Natural killer cell (primary cell): ENCODE measurements around the gene CNOT10. TPM values are rescaled to one million over a fixed set of nuclear protein-coding genes. Genes with fewer than 3 reads are reported as not detected.
"Not testable (repeated sequence)": the region's sequence is repeated elsewhere in the genome, so short reads cannot be mapped to it uniquely, and the experiment has no call there.

Experiments
- ATAC-seq, 3 donors: fragments of 150-1000 bp in 2 of 3; fragments of 200-7000 bp in 1 of 3; cut with Tn5 transposase; 1 replicate in 1 of 3; 2 replicates in 2 of 3; pipeline ENCODE4 v1.10.0; 2021; ENCODE audit warnings: mild to moderate bottlenecking in 2 of 3, moderate library complexity in 2 of 3
- DNase-seq, 2 donors: peaks; one replicate each; pipeline versions ENCODE4 v3.0.0 to v3.0.0-alpha.2; 2013 to 2021; ENCODE audit warnings: mixed read lengths in 1 of 2
- H3K27ac ChIP-seq: one replicate; pipeline ENCODE4 v1.5.1; 2013; ENCODE audit warnings: mild to moderate bottlenecking, low read length
- H3K27me3 ChIP-seq: one replicate; pipeline ENCODE4 v1.6.1; 2013; ENCODE audit warnings: low read length; ENCODE audit not compliant: control insufficient read depth, insufficient read depth
- H3K36me3 ChIP-seq: one replicate; pipeline ENCODE4 v1.6.1; 2013; ENCODE audit warnings: low read length; ENCODE audit not compliant: control insufficient read depth, insufficient read depth
- H3K4me1 ChIP-seq: one replicate; pipeline ENCODE4 v1.6.1; 2013; ENCODE audit warnings: low read length; ENCODE audit not compliant: control insufficient read depth, insufficient read depth
- H3K4me3 ChIP-seq: one replicate; pipeline ENCODE4 v1.5.1; 2013; ENCODE audit warnings: low read length
- H3K9me3 ChIP-seq: one replicate; pipeline ENCODE4 v1.6.1; 2013; ENCODE audit warnings: low read length; ENCODE audit not compliant: control insufficient read depth, insufficient read depth
- H3K27ac Mint-ChIP-seq, 2 donors: one replicate each; pipeline ENCODE4 v1.8.0; 2022; ENCODE audit warnings: mild to moderate bottlenecking in 2 of 2, mixed read lengths in 2 of 2, moderate library complexity in 1 of 2
- H3K27me3 Mint-ChIP-seq, 2 donors: one replicate each; pipeline ENCODE4 v1.8.0; 2022; ENCODE audit warnings: low read depth in 2 of 2, mixed read lengths in 2 of 2
- H3K36me3 Mint-ChIP-seq: one replicate; pipeline ENCODE4 v1.8.0; 2022; ENCODE audit warnings: mixed read lengths
- H3K4me1 Mint-ChIP-seq, 2 donors: one replicate each; pipeline ENCODE4 v1.8.0; 2022; ENCODE audit warnings: mixed read lengths in 2 of 2
- H3K4me3 Mint-ChIP-seq: one replicate; pipeline ENCODE4 v1.8.0; 2022; ENCODE audit warnings: mild to moderate bottlenecking, moderate library complexity, mixed read lengths
- H3K9me3 Mint-ChIP-seq, 2 donors: one replicate each; pipeline ENCODE4 v1.8.0; 2022; ENCODE audit warnings: mixed read lengths in 2 of 2
- CTCF ChIP-seq: fragments of 200-600 bp; IDR thresholded peaks from one replicate; pipeline ENCODE4 v1.8.0; 2022; ENCODE audit warnings: antibody characterized with exemption
- WGBS: methylation state at CpG from one replicate; pipeline ENCODE4 v1.1.7; 2013; ENCODE audit warnings: missing lambda C conversion rate; ENCODE audit not compliant: insufficient coverage; 5-methylcytosine and 5-hydroxymethylcytosine counted together
- intact Hi-C: fragments of 100-400 bp; cut with micrococcal nuclease; formaldehyde crosslinking; loops from one replicate; pipeline ENCODE4 v1.14.2; 2022
- total RNA-seq, 4 donors: library from RNA; stranded (reverse); fragments of 120-200 nt in 1 of 4; gene quantifications; one replicate each; pipeline versions ENCODE4 v1.2.3 to v1.2.4, GENCODE V29; 2013 to 2022

The CNOT10 gene
- total RNA-seq, 3 donors from 2014 or later (not counting 1 experiment from before 2014, with no cell fraction given) = 47.1 to 54.3 (median 53.8) TPM

- peaks cover 0 to 8% of the 10 kb centered on the region in 2 donors for H3K27me3 Mint-ChIP-seq
- H3K36me3 ChIP-seq = no peaks in the 10 kb centered on the region
- intact Hi-C loops = loop anchor here (5.0 kb wide), 1 partner anchor 268 kb away; no protein-coding TSS in a partner anchor
- H3K27me3 ChIP-seq = no peaks in the 10 kb centered on the region
- H3K4me3 ChIP-seq = peak overlapping the region; percentile 53
- peaks cover 5 to 18% of the 10 kb centered on the region in 2 donors for H3K4me1 Mint-ChIP-seq
- DNase-seq (no peak), ATAC-seq (peak in 2 of 3 donors; percentile 8 to 11)
- WGBS = 9% methylated on average over 36 of the region's 36 CpGs
- H3K9me3 Mint-ChIP-seq = no peaks in the 10 kb centered on the region
- peaks cover 6% of the 10 kb centered on the region for H3K36me3 Mint-ChIP-seq
- peaks cover 10% of the 10 kb centered on the region for H3K4me1 ChIP-seq
- no peaks in the 10 kb centered on the region for H3K9me3 ChIP-seq
- no peak for TF ChIP-seq CTCF
- H3K27ac ChIP-seq = no peak overlapping the region
- peak overlapping the region; percentile 91 for H3K4me3 Mint-ChIP-seq
- peak overlapping the region; percentile 60 to 86 for H3K27ac Mint-ChIP-seq
Measured at GRCh38 chr3:32780735-32781210, 95.8 kb downstream of the CNOT10 start.

- H3K4me3 ChIP-seq = peak overlapping the region; percentile 53
- H3K36me3 Mint-ChIP-seq = no peaks in the 10 kb centered on the region
- DNase-seq (peak; percentile 57 to 73), ATAC-seq (peak; percentile 92 to 95 (median 92))
- H3K4me1 ChIP-seq = peaks cover 10% of the 10 kb centered on the region
- TF ChIP-seq CTCF = peak; percentile 83
- no peaks in the 10 kb centered on the region for H3K9me3 ChIP-seq
- H3K27ac ChIP-seq = no peak overlapping the region
- peak overlapping the region; percentile 91 for H3K4me3 Mint-ChIP-seq
- peaks cover 5 to 18% of the 10 kb centered on the region in 2 donors for H3K4me1 Mint-ChIP-seq
- H3K27me3 ChIP-seq = no peaks in the 10 kb centered on the region
- H3K27me3 Mint-ChIP-seq = peaks cover 0 to 8% of the 10 kb centered on the region in 2 donors
- no peaks in the 10 kb centered on the region for H3K9me3 Mint-ChIP-seq
- H3K36me3 ChIP-seq = no peaks in the 10 kb centered on the region
- intact Hi-C loops = loop anchor here (5.0 kb wide), 1 partner anchor 269 kb away; no protein-coding TSS in a partner anchor
- WGBS = under 1% methylated on average over 56 of the region's 59 CpGs
- H3K27ac Mint-ChIP-seq = peak overlapping the region; percentile 60 to 86
Measured at GRCh38 chr3:32781211-32781968, 96.4 kb downstream of the CNOT10 start.

- H3K27ac ChIP-seq, ATAC-seq, H3K4me3 ChIP-seq, H3K9me3 ChIP-seq, H3K27me3 ChIP-seq, H3K9me3 Mint-ChIP-seq, DNase-seq, H3K36me3 ChIP-seq, H3K36me3 Mint-ChIP-seq, H3K27me3 Mint-ChIP-seq, H3K4me1 ChIP-seq: not testable (repeated sequence)
- 97% methylated on average over 9 of the region's 9 CpGs for WGBS
- H3K4me3 Mint-ChIP-seq = peak overlapping the region; percentile 91
- H3K4me1 Mint-ChIP-seq = peaks cover 5 to 18% of the 10 kb centered on the region in 2 donors
- intact Hi-C loops = loop anchor here (5.0 kb wide), 1 partner anchor 270 kb away; no protein-coding TSS in a partner anchor
- peak overlapping the region in 1 of 2 donors; percentile 29 for H3K27ac Mint-ChIP-seq
Measured at GRCh38 chr3:32781969-32782270, 96.9 kb downstream of the CNOT10 start.

DNA sequence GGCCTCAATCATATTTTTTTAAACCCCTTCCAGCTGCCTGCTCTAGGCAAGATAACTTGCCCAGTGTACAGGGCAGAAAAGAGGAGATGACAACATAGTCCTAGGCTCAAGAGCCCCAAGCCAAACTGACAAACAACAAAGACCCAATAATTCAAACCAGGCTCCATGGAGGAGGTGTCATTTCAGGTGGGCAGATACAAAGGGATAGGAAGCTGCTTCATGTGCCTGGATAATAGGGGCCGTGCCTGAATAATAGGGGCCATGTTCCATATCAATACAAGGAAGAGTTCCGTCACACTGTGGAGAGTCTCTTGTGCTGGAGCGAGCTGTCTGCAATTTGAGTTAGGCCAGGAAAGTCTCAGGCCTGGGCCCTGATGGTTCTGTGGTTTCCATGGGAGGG lies 97.4 kb downstream of the CNOT10 start:
- H3K27me3 Mint-ChIP-seq = peaks cover 0 to 8% of the 10 kb centered on the region in 2 donors
- H3K9me3 Mint-ChIP-seq = no peaks in the 10 kb centered on the region
- peak overlapping the region; percentile 91 for H3K4me3 Mint-ChIP-seq
- ATAC-seq (no peak), DNase-seq (no peak)
- peak overlapping the region in 1 of 2 donors; percentile 29 for H3K27ac Mint-ChIP-seq
- H3K4me1 ChIP-seq = peaks cover 10% of the 10 kb centered on the region
- no peak overlapping the region for H3K4me3 ChIP-seq
- WGBS = 97% methylated on average over 3 of the region's 3 CpGs
- H3K27ac ChIP-seq = no peak overlapping the region
- H3K36me3 ChIP-seq = no peaks in the 10 kb centered on the region
- intact Hi-C loops = loop anchor here (5.0 kb wide), 1 partner anchor 270 kb away; no protein-coding TSS in a partner anchor
- no peaks in the 10 kb centered on the region for H3K27me3 ChIP-seq
- H3K9me3 ChIP-seq = no peaks in the 10 kb centered on the region
- no peaks in the 10 kb centered on the region for H3K36me3 Mint-ChIP-seq
- TF ChIP-seq CTCF = no peak
- peaks cover 5 to 18% of the 10 kb centered on the region in 2 donors for H3K4me1 Mint-ChIP-seq
